ENCODE results near the gene MBD2.
A peak's percentile ranks its signal among the peaks of the same experiment; 100 is the strongest.
"Not testable (repeated sequence)": the region's sequence is repeated elsewhere in the genome, so short reads cannot be mapped to it uniquely, and the experiment has no call there.

MBD2 gene

DNA sequence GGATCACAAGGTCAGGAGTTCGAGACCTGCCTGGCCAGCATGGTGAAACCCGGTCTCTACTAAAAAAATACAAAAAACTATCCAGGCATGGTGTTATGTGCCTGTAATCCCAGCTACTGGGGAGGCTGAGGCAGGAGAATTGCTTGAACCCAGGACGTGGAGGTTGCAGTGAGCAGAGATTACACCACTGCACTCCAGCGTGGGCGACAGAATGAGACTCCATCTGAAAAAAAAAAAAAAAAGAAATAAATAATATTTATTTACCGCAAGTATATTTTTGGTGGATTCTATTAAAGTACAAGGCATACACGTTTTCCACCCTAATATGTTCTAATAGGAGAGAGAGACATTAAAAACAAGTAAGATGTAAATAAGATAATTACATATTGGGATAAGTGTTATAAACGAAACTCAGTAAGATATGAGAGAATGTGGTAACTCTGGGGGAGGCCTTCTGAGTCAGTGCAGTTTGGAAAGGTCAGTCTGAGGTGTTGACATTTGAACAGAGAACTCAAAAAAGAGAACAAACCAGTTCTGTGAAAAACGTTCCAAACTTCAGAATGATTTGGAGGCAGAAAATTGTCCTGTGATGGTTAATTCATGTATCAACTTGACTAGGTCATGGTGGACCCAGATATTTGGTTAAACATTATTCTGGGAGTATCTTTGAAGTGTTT, 36.1 kb upstream of the MBD2 start:
- peak; percentile 64 for DNase-seq (ENCODE audit: low read depth)
- TF ChIP-seq, protein P1, sequence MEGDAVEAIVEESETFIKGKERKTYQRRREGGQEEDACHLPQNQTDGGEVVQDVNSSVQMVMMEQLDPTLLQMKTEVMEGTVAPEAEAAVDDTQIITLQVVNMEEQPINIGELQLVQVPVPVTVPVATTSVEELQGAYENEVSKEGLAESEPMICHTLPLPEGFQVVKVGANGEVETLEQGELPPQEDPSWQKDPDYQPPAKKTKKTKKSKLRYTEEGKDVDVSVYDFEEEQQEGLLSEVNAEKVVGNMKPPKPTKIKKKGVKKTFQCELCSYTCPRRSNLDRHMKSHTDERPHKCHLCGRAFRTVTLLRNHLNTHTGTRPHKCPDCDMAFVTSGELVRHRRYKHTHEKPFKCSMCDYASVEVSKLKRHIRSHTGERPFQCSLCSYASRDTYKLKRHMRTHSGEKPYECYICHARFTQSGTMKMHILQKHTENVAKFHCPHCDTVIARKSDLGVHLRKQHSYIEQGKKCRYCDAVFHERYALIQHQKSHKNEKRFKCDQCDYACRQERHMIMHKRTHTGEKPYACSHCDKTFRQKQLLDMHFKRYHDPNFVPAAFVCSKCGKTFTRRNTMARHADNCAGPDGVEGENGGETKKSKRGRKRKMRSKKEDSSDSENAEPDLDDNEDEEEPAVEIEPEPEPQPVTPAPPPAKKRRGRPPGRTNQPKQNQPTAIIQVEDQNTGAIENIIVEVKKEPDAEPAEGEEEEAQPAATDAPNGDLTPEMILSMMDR (conservative IDR thresholded peaks at IDR 0.05; ENCODE audit: low read depth, low read length) = no peak
- no peak overlapping the region for H3K4me3 ChIP-seq (ENCODE audit: low read depth, low read length)

DNA sequence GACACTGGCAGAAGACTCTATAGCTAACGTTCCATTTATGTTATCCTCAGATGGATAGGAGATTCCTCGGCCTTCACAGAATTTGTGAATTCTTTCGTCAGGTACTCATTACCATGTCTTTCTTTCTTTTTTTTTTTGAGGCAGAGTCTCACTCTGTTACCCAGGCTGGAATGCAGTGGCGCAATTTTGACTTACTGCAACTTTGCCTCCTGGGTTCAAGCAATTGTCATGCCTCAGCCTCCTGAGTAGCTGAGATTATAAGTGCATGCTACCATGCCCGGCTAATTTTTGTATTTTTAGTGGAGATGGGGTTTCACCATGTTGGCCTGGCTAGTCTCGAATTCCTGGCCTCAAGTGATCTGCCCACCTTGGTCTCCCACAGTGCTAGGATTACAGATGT, 33.3 kb upstream of the MBD2 start:
- not testable (repeated sequence) for H3K4me3 ChIP-seq (ENCODE audit: low read depth, low read length)
- DNase-seq (ENCODE audit: low read depth) = peak; percentile 73

DNA sequence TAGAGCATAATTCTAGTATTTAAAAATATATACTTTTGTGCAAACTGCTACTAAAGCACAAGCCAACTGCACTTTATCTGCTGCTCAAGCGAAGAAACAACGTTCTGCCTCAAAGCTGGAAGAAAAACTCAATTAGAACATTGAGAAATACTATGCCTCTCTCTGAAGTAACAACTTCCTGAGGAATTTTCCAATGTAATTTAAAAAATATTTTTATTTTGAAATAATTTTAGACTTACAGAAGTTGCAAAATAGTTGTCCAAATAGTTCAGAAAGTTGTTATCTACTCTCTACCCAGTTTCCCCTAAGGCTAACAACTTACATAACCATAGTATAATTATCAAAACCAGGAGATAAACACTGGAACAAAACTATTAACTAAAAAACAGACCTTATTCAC, 32.5 kb upstream of the MBD2 start:
- DNase-seq (ENCODE audit: low read depth) = peak; percentile 57
- H3K4me3 ChIP-seq (ENCODE audit: low read depth, low read length) = no peak overlapping the region
- TF ChIP-seq, protein P1 (conservative IDR thresholded peaks at IDR 0.05; ENCODE audit: low read depth, low read length) = no peak

DNA sequence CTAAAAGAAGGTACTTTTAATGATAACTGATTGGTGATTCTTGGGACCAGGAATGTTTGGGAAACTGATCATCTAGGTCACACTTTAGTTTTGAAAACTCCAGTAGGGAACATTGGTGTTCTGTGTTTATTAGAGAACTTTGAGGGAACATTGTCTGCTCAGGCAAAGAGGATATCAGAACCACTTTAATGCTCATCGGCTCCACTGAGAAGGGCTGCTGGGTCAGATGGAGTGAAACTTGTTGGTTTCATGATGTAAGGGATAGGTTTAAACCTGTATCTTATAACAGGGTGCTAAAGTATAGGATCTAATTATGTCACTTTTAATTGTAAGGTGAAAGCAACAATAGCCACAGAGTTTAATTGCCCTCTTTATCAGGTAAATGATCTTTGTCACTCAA, 30.7 kb upstream of the MBD2 start:
- TF ChIP-seq, protein P1 (conservative IDR thresholded peaks at IDR 0.05; ENCODE audit: low read depth, low read length) = no peak
- DNase-seq (ENCODE audit: low read depth) = no peak
- no peak overlapping the region for H3K4me3 ChIP-seq (ENCODE audit: low read depth, low read length)

DNA sequence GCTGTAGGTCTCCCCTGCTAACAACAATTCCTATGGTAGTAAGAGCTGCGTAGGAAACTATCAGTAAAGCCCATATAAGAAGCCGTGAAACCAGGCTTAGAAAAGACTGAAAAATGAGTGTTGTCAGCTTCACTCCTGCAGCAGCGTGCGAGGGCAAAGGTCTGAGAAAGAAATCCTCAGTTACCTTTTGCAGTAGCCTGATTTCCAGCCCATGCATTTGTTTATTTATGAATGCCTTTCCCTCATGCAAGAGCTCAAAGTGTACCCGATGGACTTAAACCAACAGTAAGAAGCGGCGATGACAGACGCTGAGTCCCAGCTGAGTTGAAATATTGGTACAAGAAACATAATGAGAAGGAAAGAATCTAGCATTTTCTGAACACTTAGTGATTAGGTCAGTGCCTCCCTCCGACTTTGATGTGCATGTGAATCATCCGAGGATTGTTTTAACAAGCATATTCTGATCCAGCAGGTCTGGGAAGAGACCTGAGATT, 29.8 kb upstream of the MBD2 start:
- DNase-seq (ENCODE audit: low read depth) = peak; percentile 97
- TF ChIP-seq, protein P1 (conservative IDR thresholded peaks at IDR 0.05; ENCODE audit: low read depth, low read length) = no peak
- no peak overlapping the region for H3K4me3 ChIP-seq (ENCODE audit: low read depth, low read length)

DNA sequence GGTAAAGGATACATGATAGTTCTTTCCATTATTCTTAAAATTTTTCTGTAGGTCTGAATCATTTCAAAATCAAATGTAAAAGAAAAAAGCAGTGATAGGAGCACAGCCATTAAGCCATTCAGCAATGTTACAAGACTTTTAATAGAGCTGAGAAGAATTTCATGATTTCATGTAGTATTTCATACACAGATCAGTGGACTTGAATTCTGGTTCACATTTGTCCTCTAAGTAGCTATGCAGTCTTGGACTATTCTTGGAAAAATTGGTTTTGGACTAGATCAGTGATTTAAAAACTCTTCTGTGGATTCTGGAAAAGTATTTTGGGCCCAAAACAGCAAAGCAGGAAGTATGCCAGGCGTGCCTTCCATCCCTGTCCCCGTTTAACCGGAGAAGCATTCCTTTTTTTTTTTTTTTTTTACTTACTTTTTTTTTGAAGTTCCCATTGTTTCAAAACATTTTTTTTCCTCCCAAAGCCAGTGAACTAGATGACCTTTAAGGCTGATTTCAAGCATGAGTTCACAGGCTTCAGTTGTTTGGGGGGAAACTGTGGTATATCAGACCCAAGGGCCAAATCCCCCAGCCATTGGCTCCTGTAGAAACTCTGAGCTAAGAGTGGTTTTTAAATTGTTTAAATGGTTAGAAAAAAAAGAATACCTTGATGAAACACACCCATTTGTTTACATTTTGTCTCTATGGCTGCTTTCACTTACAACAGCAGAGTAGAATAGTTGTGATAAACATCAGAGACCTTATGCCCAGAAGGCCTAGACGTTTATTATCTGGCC, 27.3 kb upstream of the MBD2 start:
- no peak for DNase-seq (ENCODE audit: low read depth)

DNA sequence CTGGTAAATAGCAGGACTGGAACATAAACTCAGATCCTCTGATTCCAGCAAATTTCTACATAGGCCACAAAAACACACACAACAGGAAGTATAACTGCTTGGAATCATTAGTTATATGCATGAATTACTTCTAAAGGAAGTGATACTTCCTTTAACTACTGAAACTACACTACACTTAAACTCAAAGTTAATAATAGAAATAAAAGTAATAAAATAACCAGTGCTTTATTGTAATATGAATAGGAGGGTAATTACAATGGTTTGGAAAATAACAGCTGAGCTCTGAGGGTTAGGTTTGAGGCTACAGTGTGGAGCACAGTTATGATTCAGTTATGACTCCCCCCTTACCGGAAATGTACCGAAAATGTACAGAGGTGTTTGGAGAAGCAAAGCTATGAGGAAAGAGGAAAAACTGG, 26.4 kb upstream of the MBD2 start:
- H3K4me3 ChIP-seq (ENCODE audit: low read depth, low read length) = no peak overlapping the region
- no peak for DNase-seq (ENCODE audit: low read depth)
- TF ChIP-seq, protein P1 (conservative IDR thresholded peaks at IDR 0.05; ENCODE audit: low read depth, low read length) = no peak

More for the DNA sequence above, 27.3 kb upstream of the MBD2 start:
- H3K4me3 ChIP-seq (ENCODE audit: low read depth, low read length) = no peak overlapping the region
- TF ChIP-seq, protein P1 (conservative IDR thresholded peaks at IDR 0.05; ENCODE audit: low read depth, low read length) = no peak

All from choroid plexus epithelial cell (primary cell).